HG03139 (cell line): ENCODE measurements around the gene ZNF132.
"Not testable (repeated sequence)": the region's sequence is repeated elsewhere in the genome, so short reads cannot be mapped to it uniquely, and the experiment has no call there.

ENCODE experiments used
- ATAC-seq: cut with Tn5 transposase; IDR thresholded peaks from one replicate; pipeline ENCODE4 v1.9.1; 2021; ENCODE audit not compliant: unreplicated experiment

ZNF132 gene

DNA sequence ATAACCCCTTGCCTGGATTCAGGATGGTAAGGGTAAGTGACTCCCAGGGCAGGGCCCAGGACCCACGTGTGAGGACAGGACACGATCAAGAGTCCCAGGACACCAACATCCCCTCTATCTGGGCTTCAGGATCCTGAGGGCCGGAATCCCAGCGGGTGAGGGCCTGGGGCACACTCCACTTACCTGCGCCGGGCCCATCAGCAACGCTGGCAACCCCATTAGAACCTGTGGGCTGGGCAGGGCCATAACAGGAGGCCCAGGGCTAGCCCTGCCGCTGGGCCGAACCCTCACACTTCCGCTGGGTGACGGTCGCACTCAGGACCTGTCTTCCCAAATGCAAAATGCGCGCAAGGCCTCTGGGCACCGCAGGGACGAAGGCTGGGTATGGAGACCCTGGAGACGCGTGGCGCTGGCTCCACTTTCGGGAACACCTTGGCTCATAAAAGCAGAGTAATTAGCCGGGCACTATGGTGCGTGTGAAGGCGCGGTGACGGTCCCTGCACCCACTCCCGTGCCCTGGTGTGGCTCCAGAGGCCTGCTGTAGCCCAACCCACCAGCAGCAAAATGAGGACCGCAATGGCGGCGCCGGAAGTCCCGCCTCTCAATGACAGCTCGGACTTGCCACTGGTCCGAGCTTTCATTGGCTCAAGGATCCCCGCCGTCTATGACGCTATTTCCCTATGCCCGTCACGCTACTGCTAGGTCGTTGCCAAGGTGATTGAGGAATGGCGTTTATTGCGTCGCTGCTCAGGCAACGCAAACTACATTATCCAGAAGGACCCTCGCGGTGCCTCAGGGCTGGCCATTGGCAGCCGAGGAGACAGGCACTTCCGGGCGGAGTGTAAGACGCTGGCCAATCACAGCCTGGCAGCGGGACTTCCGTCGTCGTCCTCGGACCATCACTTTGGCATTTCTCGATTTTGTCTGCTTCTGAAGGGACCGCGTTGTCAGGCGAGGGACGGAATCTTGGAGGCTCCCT lies at the start of gene ZNF132:
ZNF132 (minus strand) TSS at position 578 of the 979 bp plus-strand sequence; CDS start at position 246, 332 bp downstream.
- ATAC-seq = peak; percentile 93

DNA sequence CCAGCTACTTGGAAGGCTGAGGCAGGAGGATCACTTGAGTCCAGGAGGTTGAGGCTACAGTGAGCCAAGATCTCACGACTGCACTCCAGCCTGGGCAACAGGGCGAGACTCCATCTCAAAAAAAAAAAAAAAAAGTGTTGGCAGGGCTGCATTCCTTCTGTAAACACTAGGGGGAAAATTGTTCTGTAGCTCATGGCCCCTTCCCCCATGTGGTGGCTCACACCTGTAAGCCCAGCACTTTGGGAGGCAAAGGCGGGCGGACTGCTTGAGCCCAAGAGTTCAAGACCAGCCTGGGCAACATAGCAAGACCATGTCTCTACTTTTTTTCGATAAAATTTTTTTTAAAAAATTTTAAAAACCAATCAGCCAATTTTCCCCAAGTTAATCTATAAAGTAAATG lies 44.4 kb upstream of the ZNF132 start:
- ATAC-seq = not testable (repeated sequence)

GRCh38 chr19:58483776-58484175 lies 43.8 kb upstream of the ZNF132 start:
- no peak for ATAC-seq

DNA sequence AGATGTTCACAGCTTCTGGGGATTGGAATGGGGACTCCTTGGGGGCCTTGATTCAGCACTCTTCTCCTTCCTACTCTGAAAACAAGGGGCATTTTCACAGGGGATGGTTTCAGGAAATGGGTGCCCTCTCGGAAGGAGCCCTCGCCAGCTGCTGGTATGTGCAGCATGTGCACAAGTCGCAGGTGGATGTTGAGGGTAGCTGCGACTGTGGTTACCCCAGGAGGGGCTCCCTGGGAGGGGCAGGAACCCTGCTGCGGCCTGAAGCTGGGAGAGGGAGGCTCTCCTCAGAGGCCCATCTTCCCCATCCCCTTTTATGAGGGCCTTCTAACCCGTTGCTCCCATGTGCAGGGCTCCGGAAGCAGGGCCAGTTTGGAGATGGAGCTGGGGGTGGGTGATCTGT lies 42.4 kb upstream of the ZNF132 start:
- no peak for ATAC-seq

DNA sequence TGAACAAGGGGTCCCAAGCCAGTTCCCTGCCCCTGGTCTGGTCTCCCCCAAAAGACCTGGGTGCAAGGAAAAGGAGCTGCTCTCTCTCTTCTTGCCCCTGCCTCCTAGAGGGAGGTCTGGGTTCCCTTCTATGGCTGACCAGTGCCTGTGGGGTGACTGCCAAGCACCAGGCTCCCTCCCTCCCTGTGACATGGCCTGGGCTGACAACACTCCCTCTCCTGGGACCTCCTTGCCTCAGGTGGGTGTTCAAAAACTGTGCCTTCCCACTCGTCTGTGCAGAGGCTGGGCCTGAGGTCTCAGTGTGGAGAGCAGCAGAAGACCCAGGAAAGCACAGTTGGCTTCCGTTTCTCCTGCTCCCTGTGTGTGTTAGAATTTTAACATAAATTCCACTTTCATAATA lies 40.9 kb upstream of the ZNF132 start:
- no peak for ATAC-seq

DNA sequence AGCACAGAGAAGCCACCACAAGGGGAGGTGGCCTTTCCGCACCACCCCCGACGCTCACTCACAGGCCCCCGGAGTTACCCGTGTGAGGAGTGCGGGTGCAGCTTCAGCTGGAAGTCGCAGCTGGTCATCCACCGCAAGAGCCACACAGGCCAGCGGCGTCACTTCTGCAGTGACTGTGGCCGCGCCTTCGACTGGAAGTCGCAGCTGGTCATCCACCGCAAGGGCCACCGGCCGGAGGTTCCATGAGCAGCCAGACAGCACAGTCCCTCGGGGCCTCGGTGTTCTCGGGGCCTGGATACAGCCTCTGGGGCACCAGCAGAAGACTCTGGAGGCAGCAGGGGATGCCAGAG lies 40.5 kb upstream of the ZNF132 start:
- ATAC-seq = no peak

- ATAC-seq = no peak
Observed at GRCh38 chr19:58479736-58480480, 40.0 kb upstream of the ZNF132 start.

DNA sequence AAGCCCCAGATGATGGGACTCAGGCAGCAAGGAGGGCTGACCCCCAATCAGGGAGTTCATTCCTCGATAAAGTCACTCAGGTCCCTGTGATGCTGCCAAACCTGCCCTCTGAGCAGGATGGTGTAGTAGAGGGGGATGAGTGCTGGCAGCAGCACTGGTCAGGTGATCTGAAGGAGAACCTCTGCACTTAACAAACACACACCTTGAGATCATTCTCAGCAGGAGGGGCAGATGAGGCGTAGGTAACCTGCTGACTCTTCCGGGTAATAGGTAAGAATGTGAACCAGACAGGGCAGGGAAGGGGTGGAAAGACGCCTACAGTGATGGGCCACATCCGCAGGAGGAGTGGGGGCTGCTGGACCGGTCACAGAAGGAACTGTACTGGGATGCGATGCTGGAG lies 39.4 kb upstream of the ZNF132 start:
- ATAC-seq = no peak

- no peak for ATAC-seq
Observed at GRCh38 chr19:58477871-58478270, 37.9 kb upstream of the ZNF132 start.

- ATAC-seq = no peak
Observed at GRCh38 chr19:58477130-58477529, 37.2 kb upstream of the ZNF132 start.

- no peak for ATAC-seq
Observed at GRCh38 chr19:58476498-58477015, 36.6 kb upstream of the ZNF132 start.

DNA sequence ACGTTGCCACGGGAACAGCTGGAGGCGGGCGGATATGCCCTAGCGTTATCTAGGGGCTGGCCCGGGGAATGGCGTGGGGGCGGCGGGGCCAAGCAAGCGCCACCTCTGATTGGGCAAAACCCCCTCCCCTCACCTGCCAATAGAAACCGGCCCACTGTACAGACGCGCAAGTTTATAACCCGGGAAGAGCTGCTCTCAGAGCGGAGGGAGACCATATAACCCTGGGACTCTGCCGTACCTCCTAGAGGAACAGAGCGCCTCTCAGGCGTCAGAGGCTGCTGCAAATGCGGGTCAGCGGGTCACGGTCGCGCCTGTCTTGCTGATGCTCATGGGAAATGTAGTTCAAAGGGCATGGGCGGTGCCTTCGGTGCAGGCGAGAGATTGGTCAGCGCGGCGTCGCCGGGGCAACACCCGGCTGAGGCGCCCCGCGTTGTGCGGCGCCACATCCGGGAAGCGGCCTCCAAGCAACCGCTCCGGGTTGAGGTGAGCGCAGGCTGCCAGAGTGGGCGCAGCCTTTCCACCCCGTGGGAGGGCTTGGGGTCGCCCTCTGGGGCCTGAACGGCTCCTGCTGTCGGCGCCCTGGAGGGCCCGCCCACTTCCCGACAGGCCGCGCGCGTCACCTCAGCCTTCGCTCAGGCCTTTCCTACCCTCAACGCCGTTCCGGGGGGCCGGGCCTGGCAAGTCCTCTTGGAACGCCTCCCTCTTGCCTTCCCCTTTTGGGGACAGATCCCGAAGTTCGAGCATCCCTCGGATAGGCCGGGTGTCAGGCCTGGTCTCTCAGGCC lies 36.0 kb upstream of the ZNF132 start, which contains the start of gene ZNF446:
ZNF446 (plus strand) TSS at position 639 of the 784 bp plus-strand sequence. CDS start 867 bp downstream, outside the sequence.
- ATAC-seq = peak; percentile 76

- ATAC-seq = no peak
Observed at GRCh38 chr19:58474997-58475713, 35.2 kb upstream of the ZNF132 start.

GRCh38 chr19:58474291-58474996 lies 34.5 kb upstream of the ZNF132 start:
- no peak for ATAC-seq

GRCh38 chr19:58473775-58474174 lies 33.8 kb upstream of the ZNF132 start:
- no peak for ATAC-seq

GRCh38 chr19:58471736-58472135 lies 31.8 kb upstream of the ZNF132 start:
- no peak for ATAC-seq

- ATAC-seq = not testable (repeated sequence)
Observed at GRCh38 chr19:58470837-58471543, 31.0 kb upstream of the ZNF132 start.

- no peak for ATAC-seq
Observed at GRCh38 chr19:58469241-58470013, 29.5 kb upstream of the ZNF132 start.
